Measurements from ENCODE around the gene TOMM70. TPM values are rescaled to one million over a fixed set of nuclear protein-coding genes. Genes with fewer than 3 reads are reported as not detected.

The TOMM70 gene
- polyA plus RNA-seq, 3 donors = 4.9 to 6.3 (median 6.3) TPM

- Histone ChIP-seq H3K9ac (ENCODE audit: insufficient read depth, low read length, poor library complexity, severe bottlenecking) (no peak overlapping the region), H3K79me2 (ENCODE audit: insufficient read depth, low read length) (no peaks in the 10 kb centered on the region), H4K20me1 (ENCODE audit: insufficient read depth, low read length) (no peaks in the 10 kb centered on the region), H3K36me3 (replicated peaks in 1 of 2; ENCODE audit: control insufficient read depth in 1 of 2, insufficient read depth in 2 of 2, low read length in 2 of 2) (no peaks in the 10 kb centered on the region), H2AFZ (ENCODE audit: insufficient read depth, low read depth, low read length, poor library complexity, severe bottlenecking) (no peak overlapping the region), H3K9me3 (replicated peaks in 1 of 2; ENCODE audit: control insufficient read depth in 1 of 2, insufficient read depth in 1 of 2, low read length in 2 of 2) (no peaks in the 10 kb centered on the region), H3K27me3 (ENCODE audit: control insufficient read depth in 2 of 2, insufficient read depth in 2 of 2, low read length in 2 of 2) (no peaks in the 10 kb centered on the region), H3K27ac (ENCODE audit: low read depth in 1 of 2, low read length in 2 of 2) (no peak overlapping the region), H3K4me1 (ENCODE audit: control insufficient read depth in 1 of 2, insufficient read depth in 2 of 2, low read length in 2 of 2) (no peaks in the 10 kb centered on the region), H3K4me3 (replicated peaks in 1 of 3; ENCODE audit: low read depth in 2 of 3, low read length in 3 of 3) (no peak overlapping the region), H3K4me2 (replicated peaks; ENCODE audit: extremely low read depth, low read length, poor library complexity, severe bottlenecking) (no peak overlapping the region)
- peaks cover 2% of the 10 kb centered on the region for H3K4me1 Mint-ChIP-seq
- intact Hi-C loops (cut with micrococcal nuclease) = no loop called here
- DNase-seq = no peak
- peaks cover 0 to 4% (median 0%) of the 10 kb centered on the region in 3 donors for H3K27me3 Mint-ChIP-seq (ENCODE audit: low read depth in 3 of 3)
- no peak overlapping the region for H3K27ac Mint-ChIP-seq
- H3K36me3 Mint-ChIP-seq = no peaks in the 10 kb centered on the region
- H3K9me3 Mint-ChIP-seq = peaks cover 0 to 6% (median 0%) of the 10 kb centered on the region in 7 donors
- no peak overlapping the region for H3K4me3 Mint-ChIP-seq
- TF ChIP-seq, protein P1, sequence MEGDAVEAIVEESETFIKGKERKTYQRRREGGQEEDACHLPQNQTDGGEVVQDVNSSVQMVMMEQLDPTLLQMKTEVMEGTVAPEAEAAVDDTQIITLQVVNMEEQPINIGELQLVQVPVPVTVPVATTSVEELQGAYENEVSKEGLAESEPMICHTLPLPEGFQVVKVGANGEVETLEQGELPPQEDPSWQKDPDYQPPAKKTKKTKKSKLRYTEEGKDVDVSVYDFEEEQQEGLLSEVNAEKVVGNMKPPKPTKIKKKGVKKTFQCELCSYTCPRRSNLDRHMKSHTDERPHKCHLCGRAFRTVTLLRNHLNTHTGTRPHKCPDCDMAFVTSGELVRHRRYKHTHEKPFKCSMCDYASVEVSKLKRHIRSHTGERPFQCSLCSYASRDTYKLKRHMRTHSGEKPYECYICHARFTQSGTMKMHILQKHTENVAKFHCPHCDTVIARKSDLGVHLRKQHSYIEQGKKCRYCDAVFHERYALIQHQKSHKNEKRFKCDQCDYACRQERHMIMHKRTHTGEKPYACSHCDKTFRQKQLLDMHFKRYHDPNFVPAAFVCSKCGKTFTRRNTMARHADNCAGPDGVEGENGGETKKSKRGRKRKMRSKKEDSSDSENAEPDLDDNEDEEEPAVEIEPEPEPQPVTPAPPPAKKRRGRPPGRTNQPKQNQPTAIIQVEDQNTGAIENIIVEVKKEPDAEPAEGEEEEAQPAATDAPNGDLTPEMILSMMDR (IDR thresholded peaks at IDR 0.05) = no peak
- WGBS (ENCODE audit: insufficient coverage) = 100% methylated on average over 1 of the region's 2 CpGs
These were observed 37.7 kb upstream of the TOMM70 start for GRCh38 chr3:100438623-100438974.

- no CpG with 5 or more reads among the region's 3 CpGs for WGBS (ENCODE audit: insufficient coverage)
- H3K36me3 ChIP-seq (replicated peaks in 1 of 2; ENCODE audit: control insufficient read depth in 1 of 2, insufficient read depth in 2 of 2, low read length in 2 of 2) = no peaks in the 10 kb centered on the region
- H3K4me1 ChIP-seq (ENCODE audit: control insufficient read depth in 1 of 2, insufficient read depth in 2 of 2, low read length in 2 of 2) = no peaks in the 10 kb centered on the region
- no peak overlapping the region for H3K4me3 ChIP-seq (replicated peaks in 1 of 3; ENCODE audit: low read depth in 2 of 3, low read length in 3 of 3)
- no peak overlapping the region for H2AFZ ChIP-seq (ENCODE audit: insufficient read depth, low read depth, low read length, poor library complexity, severe bottlenecking)
- no peaks in the 10 kb centered on the region for H4K20me1 ChIP-seq (ENCODE audit: insufficient read depth, low read length)
- H3K27ac ChIP-seq (ENCODE audit: low read depth in 1 of 2, low read length in 2 of 2) = no peak overlapping the region
- H3K9me3 ChIP-seq (replicated peaks in 1 of 2; ENCODE audit: control insufficient read depth in 1 of 2, insufficient read depth in 1 of 2, low read length in 2 of 2) = no peaks in the 10 kb centered on the region
- H3K4me2 ChIP-seq (replicated peaks; ENCODE audit: extremely low read depth, low read length, poor library complexity, severe bottlenecking) = no peak overlapping the region
- no peak for DNase-seq
- no peak overlapping the region for H3K9ac ChIP-seq (ENCODE audit: insufficient read depth, low read length, poor library complexity, severe bottlenecking)
- H3K36me3 Mint-ChIP-seq = no peaks in the 10 kb centered on the region
- peaks cover 0 to 4% (median 0%) of the 10 kb centered on the region in 3 donors for H3K27me3 Mint-ChIP-seq (ENCODE audit: low read depth in 3 of 3)
- peaks cover 0 to 4% (median 0%) of the 10 kb centered on the region in 7 donors for H3K9me3 Mint-ChIP-seq
- peaks cover 2% of the 10 kb centered on the region for H3K4me1 Mint-ChIP-seq
- no peak overlapping the region for H3K27ac Mint-ChIP-seq
- no peak overlapping the region for H3K4me3 Mint-ChIP-seq
- no peaks in the 10 kb centered on the region for H3K79me2 ChIP-seq (ENCODE audit: insufficient read depth, low read length)
- intact Hi-C loops (cut with micrococcal nuclease) = no loop called here
- no peaks in the 10 kb centered on the region for H3K27me3 ChIP-seq (ENCODE audit: control insufficient read depth in 2 of 2, insufficient read depth in 2 of 2, low read length in 2 of 2)
- TF ChIP-seq, protein P1 (IDR thresholded peaks at IDR 0.05) = no peak
These were observed 37.1 kb upstream of the TOMM70 start for GRCh38 chr3:100437721-100438622.
